ENCODE data around the gene METTL2B. TPM values are rescaled to one million over a fixed set of nuclear protein-coding genes. Genes with fewer than 3 reads are reported as not detected.
A peak's percentile ranks its signal among the peaks of the same experiment; 100 is the strongest.
"Not testable (repeated sequence)": the region's sequence is repeated elsewhere in the genome, so short reads cannot be mapped to it uniquely, and the experiment has no call there.

The METTL2B gene
- total RNA-seq, 1 donor from 2014 or later: 26.3 TPM

DNA sequence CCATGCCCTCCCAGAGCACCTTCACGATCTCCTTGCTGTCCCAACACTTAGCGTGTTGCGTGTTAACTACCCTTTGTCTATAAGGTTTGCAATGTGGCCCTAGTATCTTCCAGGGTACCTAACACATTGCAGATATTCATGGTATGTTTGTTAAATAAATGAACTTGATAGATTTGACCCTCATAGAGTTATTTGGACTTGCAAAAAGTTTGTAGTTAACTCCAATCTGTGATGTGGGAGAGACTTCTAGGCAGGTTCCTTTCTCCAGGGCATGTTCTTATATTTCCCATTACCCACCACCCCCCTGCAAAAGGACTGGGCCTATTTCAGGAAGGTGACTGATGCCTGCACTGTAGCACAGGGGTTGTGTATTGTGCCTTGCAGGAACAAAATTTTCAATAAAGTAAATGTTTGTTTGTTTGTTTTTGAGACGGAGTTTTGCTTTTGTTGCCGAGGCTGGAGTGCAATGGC, 20.3 kb upstream of the METTL2B start:
- Mint-ChIP-seq H3K4me3 (ENCODE audit: unreplicated experiment) (peak overlapping the region; percentile 88), H3K27ac (ENCODE audit: unreplicated experiment) (peak overlapping the region; percentile 72), H3K27me3 (ENCODE audit: low read depth) (no peaks in the 10 kb centered on the region), H3K36me3 (ENCODE audit: low read depth) (peaks cover 3% of the 10 kb centered on the region), H3K4me1 (ENCODE audit: low read depth) (peaks cover 57% of the 10 kb centered on the region), H3K9me3 (ENCODE audit: low read depth) (no peaks in the 10 kb centered on the region)
- TF ChIP-seq, protein P1, sequence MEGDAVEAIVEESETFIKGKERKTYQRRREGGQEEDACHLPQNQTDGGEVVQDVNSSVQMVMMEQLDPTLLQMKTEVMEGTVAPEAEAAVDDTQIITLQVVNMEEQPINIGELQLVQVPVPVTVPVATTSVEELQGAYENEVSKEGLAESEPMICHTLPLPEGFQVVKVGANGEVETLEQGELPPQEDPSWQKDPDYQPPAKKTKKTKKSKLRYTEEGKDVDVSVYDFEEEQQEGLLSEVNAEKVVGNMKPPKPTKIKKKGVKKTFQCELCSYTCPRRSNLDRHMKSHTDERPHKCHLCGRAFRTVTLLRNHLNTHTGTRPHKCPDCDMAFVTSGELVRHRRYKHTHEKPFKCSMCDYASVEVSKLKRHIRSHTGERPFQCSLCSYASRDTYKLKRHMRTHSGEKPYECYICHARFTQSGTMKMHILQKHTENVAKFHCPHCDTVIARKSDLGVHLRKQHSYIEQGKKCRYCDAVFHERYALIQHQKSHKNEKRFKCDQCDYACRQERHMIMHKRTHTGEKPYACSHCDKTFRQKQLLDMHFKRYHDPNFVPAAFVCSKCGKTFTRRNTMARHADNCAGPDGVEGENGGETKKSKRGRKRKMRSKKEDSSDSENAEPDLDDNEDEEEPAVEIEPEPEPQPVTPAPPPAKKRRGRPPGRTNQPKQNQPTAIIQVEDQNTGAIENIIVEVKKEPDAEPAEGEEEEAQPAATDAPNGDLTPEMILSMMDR (IDR thresholded peaks at IDR 0.05): no peak
- no peak for DNase-seq (ENCODE audit: low spot score)

DNA sequence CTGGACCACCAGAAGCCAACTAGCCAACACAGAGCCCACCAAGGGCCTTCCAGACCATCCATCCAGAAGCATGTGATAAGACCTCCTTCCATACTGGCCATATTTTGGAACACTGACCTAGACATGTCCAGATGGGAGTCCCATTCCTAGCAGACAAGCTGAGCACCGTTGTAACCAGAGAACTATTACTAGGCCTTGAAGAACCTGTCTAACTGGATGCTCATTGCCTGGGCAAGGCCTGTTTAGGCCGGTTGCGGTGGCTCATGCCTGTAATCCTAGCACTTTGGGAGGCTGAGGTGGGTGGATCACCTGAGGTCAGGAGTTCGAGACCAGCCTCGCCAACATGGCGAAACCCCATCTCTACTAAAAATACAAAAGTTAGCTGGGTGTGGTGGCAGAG, 19.2 kb upstream of the METTL2B start:
- H3K27ac Mint-ChIP-seq (ENCODE audit: unreplicated experiment); H3K36me3 Mint-ChIP-seq (ENCODE audit: low read depth); H3K9me3 Mint-ChIP-seq (ENCODE audit: low read depth); H3K27me3 Mint-ChIP-seq (ENCODE audit: low read depth); DNase-seq (ENCODE audit: low spot score): not testable (repeated sequence)
- H3K4me1 Mint-ChIP-seq (ENCODE audit: low read depth): peaks cover 57% of the 10 kb centered on the region
- H3K4me3 Mint-ChIP-seq (ENCODE audit: unreplicated experiment): peak overlapping the region; percentile 88

DNA sequence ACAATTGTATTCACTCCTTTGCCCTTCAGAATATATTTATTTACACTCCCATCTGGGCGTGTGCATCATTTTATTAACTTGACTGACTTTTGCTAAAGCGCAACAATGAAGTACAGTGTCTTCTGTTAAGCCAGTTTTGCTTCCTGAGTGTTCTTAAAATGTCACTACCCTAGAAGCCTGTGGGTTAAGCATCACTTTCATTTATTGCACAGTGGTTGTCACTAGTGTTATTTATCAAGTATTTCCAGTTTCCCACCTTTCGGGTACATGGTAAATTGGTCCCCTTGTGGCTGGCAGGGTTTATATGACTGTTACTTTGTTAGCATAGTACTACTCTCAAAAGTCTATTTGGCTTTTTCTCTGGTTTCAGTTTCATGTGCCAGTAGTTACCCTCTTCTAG, 17.6 kb upstream of the METTL2B start:
- TF ChIP-seq, protein P1 (IDR thresholded peaks at IDR 0.05): no peak
- H3K27me3 Mint-ChIP-seq (ENCODE audit: low read depth): no peaks in the 10 kb centered on the region
- H3K4me1 Mint-ChIP-seq (ENCODE audit: low read depth): peaks cover 54% of the 10 kb centered on the region
- no peaks in the 10 kb centered on the region for H3K9me3 Mint-ChIP-seq (ENCODE audit: low read depth)
- no peak overlapping the region for H3K4me3 Mint-ChIP-seq (ENCODE audit: unreplicated experiment)
- no peak for DNase-seq (ENCODE audit: low spot score)
- H3K36me3 Mint-ChIP-seq (ENCODE audit: low read depth): peaks cover 3% of the 10 kb centered on the region
- H3K27ac Mint-ChIP-seq (ENCODE audit: unreplicated experiment): peak overlapping the region; percentile 19

DNA sequence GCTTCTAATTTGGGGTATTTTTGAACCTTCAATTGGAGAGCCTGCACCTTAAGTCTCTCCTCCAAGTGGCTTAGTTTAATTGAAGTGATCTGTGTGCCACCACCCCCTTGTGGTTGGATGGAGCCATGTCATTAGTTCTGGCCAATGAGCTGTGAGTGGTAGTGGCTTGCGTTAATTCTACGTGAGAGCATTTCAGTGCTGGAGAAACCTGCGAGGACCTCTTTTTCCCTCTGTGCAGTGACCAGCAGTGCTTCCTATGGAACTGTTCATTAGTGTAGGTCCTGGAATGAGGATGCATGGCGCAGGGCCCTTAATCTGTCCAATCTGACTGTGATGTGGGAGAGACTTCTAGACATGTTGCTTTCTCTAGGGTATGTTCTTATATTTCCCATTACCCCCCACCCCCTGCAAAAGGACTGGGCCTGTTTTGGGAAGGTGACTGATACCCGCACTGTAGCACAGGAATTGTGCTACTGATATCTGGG, 17.1 kb upstream of the METTL2B start:
- Mint-ChIP-seq H3K4me1 (ENCODE audit: low read depth) (peaks cover 49% of the 10 kb centered on the region), H3K27me3 (ENCODE audit: low read depth) (no peaks in the 10 kb centered on the region), H3K27ac (ENCODE audit: unreplicated experiment) (peak overlapping the region; percentile 19), H3K36me3 (ENCODE audit: low read depth) (peaks cover 3% of the 10 kb centered on the region), H3K9me3 (ENCODE audit: low read depth) (no peaks in the 10 kb centered on the region), H3K4me3 (ENCODE audit: unreplicated experiment) (no peak overlapping the region)
- TF ChIP-seq, protein P1 (IDR thresholded peaks at IDR 0.05): peak; percentile 80
- DNase-seq (ENCODE audit: low spot score): no peak

DNA sequence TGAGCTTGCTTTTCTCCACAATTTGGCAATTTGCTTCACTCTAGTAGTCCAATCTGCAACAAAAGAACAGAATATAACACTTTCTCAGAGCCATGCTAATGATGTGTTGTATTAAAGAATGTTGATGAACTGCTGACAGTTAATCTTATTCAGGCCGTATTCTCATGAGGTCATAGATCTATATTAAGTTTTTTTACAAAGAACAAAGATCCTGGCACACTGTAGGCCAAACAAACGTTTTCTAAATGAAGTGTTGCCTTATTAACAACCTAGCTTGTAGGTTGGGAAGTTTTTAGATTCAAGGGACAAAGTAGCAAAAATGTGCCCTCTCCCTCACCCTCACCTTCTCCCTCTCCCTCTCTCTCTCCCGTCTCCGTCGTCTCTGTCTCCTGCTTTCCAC, 14.1 kb upstream of the METTL2B start:
- H3K27me3 Mint-ChIP-seq (ENCODE audit: low read depth): no peaks in the 10 kb centered on the region
- H3K9me3 Mint-ChIP-seq (ENCODE audit: low read depth): no peaks in the 10 kb centered on the region
- H3K4me1 Mint-ChIP-seq (ENCODE audit: low read depth): peaks cover 23% of the 10 kb centered on the region
- peaks cover 3% of the 10 kb centered on the region for H3K36me3 Mint-ChIP-seq (ENCODE audit: low read depth)
- TF ChIP-seq, protein P1 (IDR thresholded peaks at IDR 0.05): no peak
- H3K4me3 Mint-ChIP-seq (ENCODE audit: unreplicated experiment): no peak overlapping the region
- no peak overlapping the region for H3K27ac Mint-ChIP-seq (ENCODE audit: unreplicated experiment)
- no peak for DNase-seq (ENCODE audit: low spot score)

DNA sequence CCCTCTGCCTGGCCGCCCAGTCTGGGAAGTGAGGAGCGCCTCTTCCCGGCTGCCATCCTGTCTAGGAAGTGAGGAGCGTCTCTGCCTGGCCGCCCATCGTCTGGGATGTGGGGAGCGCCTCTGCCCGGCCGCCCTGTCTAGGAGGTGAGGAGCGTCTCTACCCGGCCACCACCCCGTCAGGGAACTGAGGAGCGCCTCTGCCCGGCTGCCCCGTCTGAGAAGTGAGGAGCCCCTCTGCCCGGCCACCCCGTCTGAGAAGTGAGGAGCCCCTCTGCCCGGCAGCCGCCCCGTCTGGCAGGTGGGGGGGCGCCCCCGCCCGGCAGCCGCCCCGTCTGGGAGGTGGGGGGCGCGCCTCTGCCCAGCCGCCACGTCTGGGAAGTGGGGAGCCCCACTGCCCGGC, 13.2 kb upstream of the METTL2B start:
- H3K27me3 Mint-ChIP-seq (ENCODE audit: low read depth); DNase-seq (ENCODE audit: low spot score); H3K4me3 Mint-ChIP-seq (ENCODE audit: unreplicated experiment); H3K36me3 Mint-ChIP-seq (ENCODE audit: low read depth); H3K27ac Mint-ChIP-seq (ENCODE audit: unreplicated experiment); H3K9me3 Mint-ChIP-seq (ENCODE audit: low read depth): not testable (repeated sequence)
- H3K4me1 Mint-ChIP-seq (ENCODE audit: low read depth): peaks cover 14% of the 10 kb centered on the region

DNA sequence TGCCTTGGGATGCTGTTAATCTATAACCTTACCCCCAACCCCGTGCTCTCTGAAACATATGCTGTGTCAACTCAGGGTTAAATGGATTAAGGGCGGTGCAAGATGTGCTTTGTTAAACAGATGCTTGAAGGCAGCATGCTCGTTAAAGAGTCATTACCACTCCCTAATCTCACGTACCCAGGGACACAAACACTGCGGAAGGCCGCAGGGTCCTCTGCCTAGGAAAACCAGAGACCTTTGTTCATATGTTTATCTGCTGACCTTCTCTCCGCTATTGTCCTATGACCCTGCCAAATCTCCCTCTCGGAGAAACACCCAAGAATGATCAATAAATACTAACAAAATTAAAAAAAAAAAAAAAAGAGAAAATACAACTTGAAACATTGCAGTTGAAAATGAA, 12.6 kb upstream of the METTL2B start:
- H3K27ac Mint-ChIP-seq (ENCODE audit: unreplicated experiment); DNase-seq (ENCODE audit: low spot score); H3K36me3 Mint-ChIP-seq (ENCODE audit: low read depth); H3K4me1 Mint-ChIP-seq (ENCODE audit: low read depth); H3K27me3 Mint-ChIP-seq (ENCODE audit: low read depth); H3K4me3 Mint-ChIP-seq (ENCODE audit: unreplicated experiment); H3K9me3 Mint-ChIP-seq (ENCODE audit: low read depth): not testable (repeated sequence)

DNA sequence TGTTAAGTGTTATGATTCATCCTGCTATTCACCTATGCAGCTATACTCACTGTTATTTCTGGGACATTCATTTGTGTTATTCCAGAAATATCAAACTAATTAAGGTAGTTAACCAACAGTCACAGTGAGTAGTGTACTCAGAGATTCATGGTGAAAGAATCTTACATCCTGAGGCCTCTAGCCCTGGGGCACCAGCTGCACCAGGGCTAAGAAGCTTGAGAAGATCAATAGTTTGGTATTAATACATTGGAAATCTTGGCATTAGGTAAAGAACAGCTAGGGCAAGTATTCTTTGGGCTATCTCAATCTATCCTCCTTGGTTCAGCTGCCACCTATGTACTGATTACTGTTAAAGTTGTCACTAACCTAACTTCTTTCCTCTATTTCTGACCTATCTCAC, 9.7 kb upstream of the METTL2B start:
- not testable (repeated sequence) for H3K4me1 Mint-ChIP-seq (ENCODE audit: low read depth); H3K36me3 Mint-ChIP-seq (ENCODE audit: low read depth); H3K27me3 Mint-ChIP-seq (ENCODE audit: low read depth); H3K27ac Mint-ChIP-seq (ENCODE audit: unreplicated experiment); H3K4me3 Mint-ChIP-seq (ENCODE audit: unreplicated experiment); DNase-seq (ENCODE audit: low spot score); H3K9me3 Mint-ChIP-seq (ENCODE audit: low read depth)

DNA sequence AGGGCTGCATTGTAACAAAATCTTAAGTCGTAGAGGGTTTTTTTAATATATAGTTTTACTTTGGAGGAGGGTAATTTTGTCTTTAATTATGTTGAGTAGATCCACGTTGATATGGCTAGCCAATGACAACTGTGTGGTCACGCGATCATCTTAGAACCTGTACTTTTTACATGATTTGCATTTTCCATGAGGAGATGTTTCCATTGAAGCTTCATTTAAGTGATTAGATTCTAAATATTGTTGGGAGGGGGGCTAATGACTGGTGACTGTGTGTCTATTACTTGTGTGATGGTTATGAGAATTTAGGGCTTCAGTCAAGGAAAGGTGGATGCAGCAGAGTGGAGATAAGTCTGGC, 765 bp downstream of the METTL2B start:
- DNase-seq (ENCODE audit: low spot score); H3K36me3 Mint-ChIP-seq (ENCODE audit: low read depth); H3K9me3 Mint-ChIP-seq (ENCODE audit: low read depth); H3K27me3 Mint-ChIP-seq (ENCODE audit: low read depth): not testable (repeated sequence)
- Mint-ChIP-seq H3K4me1 (ENCODE audit: low read depth) (peaks cover 28% of the 10 kb centered on the region), H3K27ac (ENCODE audit: unreplicated experiment) (peak overlapping the region; percentile 97), H3K4me3 (ENCODE audit: unreplicated experiment) (peak overlapping the region; percentile 98)

DNA sequence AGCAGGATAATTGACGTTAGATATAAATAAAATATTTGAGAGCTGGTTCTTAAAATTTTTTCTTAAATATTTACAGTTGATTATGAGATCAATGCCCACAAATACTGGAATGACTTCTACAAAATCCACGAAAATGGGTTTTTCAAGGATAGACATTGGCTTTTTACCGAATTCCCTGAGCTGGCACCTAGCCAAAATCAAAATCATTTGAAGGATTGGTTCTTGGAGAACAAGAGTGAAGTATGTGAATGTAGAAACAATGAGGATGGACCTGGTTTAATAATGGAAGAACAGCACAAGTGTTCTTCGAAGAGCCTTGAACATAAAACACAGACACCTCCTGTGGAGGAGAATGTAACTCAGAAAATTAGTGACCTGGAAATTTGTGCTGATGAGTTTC, 2.5 kb downstream of the METTL2B start:
- H3K36me3 Mint-ChIP-seq (ENCODE audit: low read depth); H3K27me3 Mint-ChIP-seq (ENCODE audit: low read depth); H3K9me3 Mint-ChIP-seq (ENCODE audit: low read depth); H3K4me3 Mint-ChIP-seq (ENCODE audit: unreplicated experiment); DNase-seq (ENCODE audit: low spot score): not testable (repeated sequence)
- H3K4me1 Mint-ChIP-seq (ENCODE audit: low read depth): peaks cover 28% of the 10 kb centered on the region
- peak overlapping the region; percentile 24 for H3K27ac Mint-ChIP-seq (ENCODE audit: unreplicated experiment)
